Uterus (tissue), 4 donors: ENCODE results near the gene MTG1. TPM values are rescaled to one million over a fixed set of nuclear protein-coding genes. Genes with fewer than 3 reads are reported as not detected.

Experiments used
- DNase-seq, 2 donors: peaks; one replicate each; pipeline ENCODE4 v3.0.0-alpha.2; 2019 to 2020
- H3K27ac ChIP-seq, 2 donors: fragments of 200-600 bp; sonication (generic); 1 replicate in 1 of 2; 2 replicates in 1 of 2; pipeline ENCODE4 v1.5.1; 2016 to 2018
- H3K27me3 ChIP-seq, 2 donors: fragments of 200-600 bp; sonication (generic); one replicate each; pipeline ENCODE4 v1.5.1; 2018 to 2019; ENCODE audit warnings: control low read depth in 1 of 2
- H3K36me3 ChIP-seq, 2 donors: fragments of 200-600 bp; sonication (generic); one replicate each; pipeline ENCODE4 v1.5.1; 2019; ENCODE audit warnings: control low read depth in 1 of 2
- H3K4me1 ChIP-seq, 2 donors: fragments of 200-600 bp; sonication (generic); one replicate each; pipeline ENCODE4 v1.5.1; 2018 to 2019; ENCODE audit warnings: control low read depth in 1 of 2
- H3K4me3 ChIP-seq, 2 donors: fragments of 200-600 bp; sonication (generic); 1 replicate in 1 of 2; 2 replicates in 1 of 2; pipeline ENCODE4 v1.5.1; 2018 to 2019; ENCODE audit warnings: mild to moderate bottlenecking in 1 of 2
- H3K9me3 ChIP-seq, 2 donors: fragments of 200-600 bp; sonication (generic); one replicate each; pipeline ENCODE4 v1.5.1; 2019; ENCODE audit warnings: control low read depth in 1 of 2
- POLR2A ChIP-seq, 2 donors: fragments of 450-650 bp; IDR thresholded peaks; one replicate each; pipeline ENCODE4 v1.6.1; 2016; ENCODE audit warnings: antibody characterized with exemption in 2 of 2, mild to moderate bottlenecking in 1 of 2, moderate library complexity in 1 of 2
- intact Hi-C: fragments of 100-400 bp; cut with DNase I; formaldehyde crosslinking; loops from one replicate; pipeline ENCODE4 v1.15.1; 2023; ENCODE audit warnings: low total_unique reads
- total RNA-seq, 4 donors: library from RNA; depleted of rRNA in 3 of 4; stranded (reverse); fragments of >200 nt in 3 of 4; gene quantifications; one replicate each; pipeline versions ENCODE4 v1.1.0 to v1.2.4, GENCODE V29; 2014 to 2023
- TF ChIP-seq, protein P1 (sequence below), 4 experiments: fragments of 200-600 bp in 2 of 4; fragments of 450-650 bp in 2 of 4; sonication (generic) in 2 of 4; IDR thresholded peaks; one replicate each; pipeline ENCODE4 v1.5.1; 2016 to 2019; ENCODE audit warnings: antibody characterized with exemption in 4 of 4, mild to moderate bottlenecking in 2 of 4, moderate library complexity in 1 of 4
- donor health status: DM: yes; HTN: yes; CAD: no.

MTG1 gene
- total RNA-seq, 4 donors from 2014 or later, result 14.6 to 50.1 (median 32.6) TPM

DNA sequence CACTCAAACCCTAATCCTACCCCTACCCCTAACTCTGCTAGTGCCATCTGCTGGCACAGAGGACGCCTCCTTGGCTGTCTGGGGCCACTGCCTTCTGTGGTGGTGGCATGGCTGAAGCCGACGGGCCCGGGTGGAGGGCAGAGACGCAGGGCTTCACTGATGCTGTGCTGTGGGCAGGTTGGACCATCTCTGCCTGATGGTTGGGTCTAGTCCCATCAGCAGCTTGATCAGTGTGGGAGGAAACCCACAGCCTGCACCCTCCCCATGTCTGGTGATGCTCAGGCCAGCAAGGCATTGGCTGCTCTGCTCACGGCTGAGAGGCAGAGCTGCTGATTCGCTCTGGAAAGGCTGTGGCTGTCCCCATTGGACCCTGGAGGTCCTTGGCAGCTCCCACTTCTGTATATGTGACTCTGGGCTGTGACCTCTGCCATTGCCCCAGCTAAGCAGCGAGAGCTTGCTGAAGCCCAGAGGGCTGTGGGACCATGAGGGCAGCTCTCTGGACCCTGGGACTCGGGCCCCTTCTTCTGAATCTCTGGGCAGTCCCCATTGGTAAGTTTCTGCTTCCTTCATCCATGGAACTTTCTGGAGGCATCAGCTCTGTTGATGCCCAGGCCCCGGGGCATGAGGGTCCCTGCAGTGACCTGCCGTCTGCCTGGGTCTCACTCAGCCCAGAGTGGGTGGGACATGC, 59.7 kb downstream of the MTG1 start, which contains the start of gene SCART1:
Gene SCART1 (plus strand): TSS at position 430 of the 688 bp plus-strand sequence. CDS start 53 bp downstream, at position 483.
- DNase-seq, result no peak
- no peak within 1 kb of the TSS for H3K4me3 ChIP-seq
- H3K36me3 ChIP-seq, result no peaks in the 10 kb centered on the region
- no peaks in the 10 kb centered on the region for H3K9me3 ChIP-seq
- no peak within 1 kb of the TSS for H3K27ac ChIP-seq
- no peak for TF ChIP-seq POLR2A (IDR thresholded peaks at IDR 0.05)
- TF ChIP-seq, protein P1, sequence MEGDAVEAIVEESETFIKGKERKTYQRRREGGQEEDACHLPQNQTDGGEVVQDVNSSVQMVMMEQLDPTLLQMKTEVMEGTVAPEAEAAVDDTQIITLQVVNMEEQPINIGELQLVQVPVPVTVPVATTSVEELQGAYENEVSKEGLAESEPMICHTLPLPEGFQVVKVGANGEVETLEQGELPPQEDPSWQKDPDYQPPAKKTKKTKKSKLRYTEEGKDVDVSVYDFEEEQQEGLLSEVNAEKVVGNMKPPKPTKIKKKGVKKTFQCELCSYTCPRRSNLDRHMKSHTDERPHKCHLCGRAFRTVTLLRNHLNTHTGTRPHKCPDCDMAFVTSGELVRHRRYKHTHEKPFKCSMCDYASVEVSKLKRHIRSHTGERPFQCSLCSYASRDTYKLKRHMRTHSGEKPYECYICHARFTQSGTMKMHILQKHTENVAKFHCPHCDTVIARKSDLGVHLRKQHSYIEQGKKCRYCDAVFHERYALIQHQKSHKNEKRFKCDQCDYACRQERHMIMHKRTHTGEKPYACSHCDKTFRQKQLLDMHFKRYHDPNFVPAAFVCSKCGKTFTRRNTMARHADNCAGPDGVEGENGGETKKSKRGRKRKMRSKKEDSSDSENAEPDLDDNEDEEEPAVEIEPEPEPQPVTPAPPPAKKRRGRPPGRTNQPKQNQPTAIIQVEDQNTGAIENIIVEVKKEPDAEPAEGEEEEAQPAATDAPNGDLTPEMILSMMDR (IDR thresholded peaks at IDR 0.05), result no peak
- intact Hi-C loops, result no loop called here
- no peaks in the 10 kb centered on the region for H3K4me1 ChIP-seq
- no peaks in the 10 kb centered on the region for H3K27me3 ChIP-seq

DNA sequence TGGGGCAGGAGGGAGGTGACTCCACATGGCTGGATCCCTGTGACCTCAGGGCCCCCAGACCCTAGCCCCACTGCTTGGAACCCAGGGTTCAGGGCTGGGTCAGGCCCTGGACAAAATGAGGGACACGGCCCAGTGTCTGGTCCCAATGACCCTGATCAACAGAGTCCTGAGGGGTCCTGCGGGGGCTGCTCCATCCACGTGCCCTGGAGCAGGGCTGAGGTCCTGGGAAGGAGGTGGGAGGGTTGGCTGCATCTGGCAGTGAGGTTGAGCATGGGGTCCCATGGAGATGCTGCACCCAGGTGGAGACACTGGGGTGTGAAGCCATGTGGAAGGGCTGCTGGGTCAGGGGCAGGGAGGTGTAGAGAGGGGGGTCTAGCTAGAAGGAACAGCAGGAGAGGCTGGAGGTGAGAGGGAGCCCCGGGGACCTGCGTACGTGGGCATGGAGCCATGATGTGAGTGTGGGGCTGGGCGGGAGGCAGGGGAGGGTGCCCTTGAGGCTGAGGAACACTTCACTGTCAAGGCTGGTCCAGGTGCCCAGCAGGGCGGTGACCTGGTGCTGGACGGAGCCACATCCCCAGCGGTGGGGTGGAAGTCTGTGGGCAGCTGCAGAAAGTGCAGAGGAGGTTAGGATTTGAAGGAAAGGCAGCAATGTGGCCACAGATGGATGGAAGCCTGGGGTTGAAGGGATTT, 60.4 kb downstream of the MTG1 start:
- intact Hi-C loops, result no loop called here
- no peaks in the 10 kb centered on the region for H3K4me1 ChIP-seq
- H3K4me3 ChIP-seq, result no peak overlapping the region
- H3K36me3 ChIP-seq, result no peaks in the 10 kb centered on the region
- H3K9me3 ChIP-seq, result no peaks in the 10 kb centered on the region
- no peaks in the 10 kb centered on the region for H3K27me3 ChIP-seq
- TF ChIP-seq POLR2A (IDR thresholded peaks at IDR 0.05), result no peak
- TF ChIP-seq, protein P1 (IDR thresholded peaks at IDR 0.05), result no peak
- H3K27ac ChIP-seq, result no peak overlapping the region
- DNase-seq, result peak in 1 of 2 donors; percentile 4

DNA sequence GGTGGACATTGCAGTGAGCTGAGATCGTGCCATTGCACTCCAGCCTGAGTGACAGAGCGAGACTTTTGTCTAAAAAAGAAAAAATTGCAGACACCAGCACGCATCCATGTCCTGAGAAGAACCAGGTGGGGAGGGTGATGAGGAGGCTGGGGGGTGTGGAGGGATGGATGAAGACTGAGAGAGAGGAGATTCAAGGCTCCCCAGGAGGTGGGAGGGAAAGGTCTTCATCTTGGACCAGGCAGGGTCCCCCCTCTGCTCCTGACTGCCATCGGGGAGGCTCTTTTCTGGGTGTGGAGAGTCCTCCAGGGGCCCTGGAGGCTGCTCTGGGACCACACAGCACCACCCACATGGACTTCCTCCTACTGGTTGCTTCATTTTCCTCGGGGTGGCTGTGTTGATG, 61.2 kb downstream of the MTG1 start:
- intact Hi-C loops, result no loop called here

DNA sequence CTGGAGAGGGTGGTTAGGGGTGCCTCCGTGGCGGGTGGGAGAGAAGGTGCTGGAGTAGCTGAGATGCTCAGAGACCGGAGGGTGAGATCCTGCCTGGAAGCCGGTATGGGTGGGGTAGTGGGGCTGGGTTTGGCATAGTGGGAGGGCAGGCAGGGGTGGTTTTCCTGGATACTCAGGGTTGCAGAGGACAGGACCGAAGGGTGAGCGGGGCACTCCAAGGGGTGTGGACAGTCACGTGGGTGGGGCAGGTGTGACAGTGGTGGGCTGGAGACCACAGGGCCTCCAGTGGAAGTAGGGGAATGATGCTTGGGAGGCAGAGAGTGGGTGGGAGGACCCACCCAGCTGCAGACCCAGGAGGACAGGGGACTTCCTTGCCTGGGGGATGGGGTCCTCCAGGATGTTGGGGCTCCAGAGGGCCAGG, 61.7 kb downstream of the MTG1 start:
- DNase-seq, result peak in 1 of 2 donors; percentile 4
- H3K4me3 ChIP-seq, result no peak overlapping the region
- TF ChIP-seq, protein P1 (IDR thresholded peaks at IDR 0.05), result no peak
- no peaks in the 10 kb centered on the region for H3K9me3 ChIP-seq
- H3K27ac ChIP-seq, result no peak overlapping the region
- H3K27me3 ChIP-seq, result no peaks in the 10 kb centered on the region
- H3K4me1 ChIP-seq, result no peaks in the 10 kb centered on the region
- intact Hi-C loops, result no loop called here
- H3K36me3 ChIP-seq, result no peaks in the 10 kb centered on the region

More for the DNA sequence above, 61.2 kb downstream of the MTG1 start:
- no peak for DNase-seq
- Histone ChIP-seq H3K4me3 (no peak overlapping the region), H3K36me3 (no peaks in the 10 kb centered on the region), H3K9me3 (no peaks in the 10 kb centered on the region), H3K27ac (no peak overlapping the region), H3K27me3 (no peaks in the 10 kb centered on the region), H3K4me1 (no peaks in the 10 kb centered on the region)
- TF ChIP-seq POLR2A (IDR thresholded peaks at IDR 0.05), result no peak
- TF ChIP-seq, protein P1 (IDR thresholded peaks at IDR 0.05), result no peak
